ENCODE results near the gene TJAP1. TPM values are rescaled to one million over a fixed set of nuclear protein-coding genes. Genes with fewer than 3 reads are reported as not detected.

TJAP1 gene
- total RNA-seq, 1 donor from 2014 or later, result 30.9 TPM

GRCh38 chr6:43468748-43469681 is 8.4 kb upstream of the TJAP1 start:
- Mint-ChIP-seq H3K4me1 (ENCODE audit: low read depth, unreplicated experiment) (peaks cover 8% of the 10 kb centered on the region), H3K27me3 (ENCODE audit: unreplicated experiment) (no peaks in the 10 kb centered on the region), H3K36me3 (ENCODE audit: unreplicated experiment) (no peaks in the 10 kb centered on the region), H3K4me3 (ENCODE audit: unreplicated experiment) (no peak overlapping the region), H3K9me3 (ENCODE audit: unreplicated experiment) (no peaks in the 10 kb centered on the region), H3K27ac (ENCODE audit: unreplicated experiment) (no peak overlapping the region)
- DNase-seq, result no peak
- no peak for TF ChIP-seq CTCF (IDR thresholded peaks at IDR 0.05; ENCODE audit: partially characterized antibody, unreplicated experiment)

- Mint-ChIP-seq H3K9me3 (ENCODE audit: unreplicated experiment) (no peaks in the 10 kb centered on the region), H3K27me3 (ENCODE audit: unreplicated experiment) (no peaks in the 10 kb centered on the region), H3K27ac (ENCODE audit: unreplicated experiment) (no peak overlapping the region), H3K4me3 (ENCODE audit: unreplicated experiment) (no peak overlapping the region), H3K4me1 (ENCODE audit: low read depth, unreplicated experiment) (peaks cover 8% of the 10 kb centered on the region), H3K36me3 (ENCODE audit: unreplicated experiment) (no peaks in the 10 kb centered on the region)
- TF ChIP-seq CTCF (IDR thresholded peaks at IDR 0.05; ENCODE audit: partially characterized antibody, unreplicated experiment), result no peak
- DNase-seq, result no peak
Measured at GRCh38 chr6:43469947-43470346, 7.4 kb upstream of the TJAP1 start.

GRCh38 chr6:43471399-43471798 is 6.0 kb upstream of the TJAP1 start:
- no peak for TF ChIP-seq CTCF (IDR thresholded peaks at IDR 0.05; ENCODE audit: partially characterized antibody, unreplicated experiment)
- Mint-ChIP-seq H3K4me3 (ENCODE audit: unreplicated experiment) (no peak overlapping the region), H3K4me1 (ENCODE audit: low read depth, unreplicated experiment) (peaks cover 12% of the 10 kb centered on the region), H3K27ac (ENCODE audit: unreplicated experiment) (no peak overlapping the region), H3K36me3 (ENCODE audit: unreplicated experiment) (no peaks in the 10 kb centered on the region), H3K27me3 (ENCODE audit: unreplicated experiment) (no peaks in the 10 kb centered on the region), H3K9me3 (ENCODE audit: unreplicated experiment) (peaks cover 6% of the 10 kb centered on the region)
- no peak for DNase-seq

GRCh38 chr6:43472515-43472914 is 4.9 kb upstream of the TJAP1 start:
- TF ChIP-seq CTCF (IDR thresholded peaks at IDR 0.05; ENCODE audit: partially characterized antibody, unreplicated experiment), result no peak
- Mint-ChIP-seq H3K27ac (ENCODE audit: unreplicated experiment) (no peak overlapping the region), H3K36me3 (ENCODE audit: unreplicated experiment) (no peaks in the 10 kb centered on the region), H3K4me1 (ENCODE audit: low read depth, unreplicated experiment) (peaks cover 21% of the 10 kb centered on the region), H3K4me3 (ENCODE audit: unreplicated experiment) (no peak overlapping the region), H3K9me3 (ENCODE audit: unreplicated experiment) (peaks cover 6% of the 10 kb centered on the region), H3K27me3 (ENCODE audit: unreplicated experiment) (no peaks in the 10 kb centered on the region)
- DNase-seq, result no peak

GRCh38 chr6:43475516-43475915 is 1.9 kb upstream of the TJAP1 start:
- TF ChIP-seq CTCF (IDR thresholded peaks at IDR 0.05; ENCODE audit: partially characterized antibody, unreplicated experiment), result no peak
- peaks cover 6% of the 10 kb centered on the region for H3K9me3 Mint-ChIP-seq (ENCODE audit: unreplicated experiment)
- H3K4me3 Mint-ChIP-seq (ENCODE audit: unreplicated experiment), result peak overlapping the region; percentile 57
- H3K36me3 Mint-ChIP-seq (ENCODE audit: unreplicated experiment), result no peaks in the 10 kb centered on the region
- no peaks in the 10 kb centered on the region for H3K27me3 Mint-ChIP-seq (ENCODE audit: unreplicated experiment)
- peak; percentile 46 for DNase-seq
- peak overlapping the region; percentile 36 for H3K27ac Mint-ChIP-seq (ENCODE audit: unreplicated experiment)
- H3K4me1 Mint-ChIP-seq (ENCODE audit: low read depth, unreplicated experiment), result peaks cover 23% of the 10 kb centered on the region

Measured in glutamatergic neuron (in vitro differentiated cells).